Mucosa of gallbladder (tissue), 1 donor: ENCODE results near the gene RAG1. TPM values are rescaled to one million over a fixed set of nuclear protein-coding genes. Genes with fewer than 3 reads are reported as not detected.
A peak's percentile ranks its signal among the peaks of the same experiment; 100 is the strongest.

ENCODE experiments used
- DNase-seq: peaks from one replicate; pipeline ENCODE4 v3.0.0-alpha.2; 2020; ENCODE audit warnings: low spot score
- total RNA-seq: library from RNA; stranded (reverse); gene quantifications from one replicate; pipeline ENCODE4 v1.2.1, GENCODE V29; 2021
- donor health status: DM: no; HTN: no; CAD: no.

Gene RAG1
- total RNA-seq, 1 donor from 2014 or later, result 2.6 TPM

DNA sequence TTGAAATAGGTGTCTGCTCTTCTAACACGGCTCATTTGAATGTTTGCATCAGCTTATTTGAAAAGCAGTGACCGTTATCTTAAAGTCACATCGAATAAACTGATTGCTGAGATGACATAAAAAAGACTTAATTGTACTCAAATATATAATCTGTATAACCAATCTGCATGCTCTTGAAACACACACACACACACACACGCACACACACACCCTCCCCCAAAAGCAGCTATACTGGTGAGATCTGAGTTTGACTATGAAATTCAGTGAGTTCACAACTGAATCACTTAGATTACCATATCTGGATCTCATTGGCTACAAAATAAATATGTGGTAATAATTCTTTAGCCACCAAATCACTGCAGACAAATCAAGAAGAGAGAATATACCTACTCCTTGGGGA lies 22.7 kb downstream of the RAG1 start:
- no peak for DNase-seq

DNA sequence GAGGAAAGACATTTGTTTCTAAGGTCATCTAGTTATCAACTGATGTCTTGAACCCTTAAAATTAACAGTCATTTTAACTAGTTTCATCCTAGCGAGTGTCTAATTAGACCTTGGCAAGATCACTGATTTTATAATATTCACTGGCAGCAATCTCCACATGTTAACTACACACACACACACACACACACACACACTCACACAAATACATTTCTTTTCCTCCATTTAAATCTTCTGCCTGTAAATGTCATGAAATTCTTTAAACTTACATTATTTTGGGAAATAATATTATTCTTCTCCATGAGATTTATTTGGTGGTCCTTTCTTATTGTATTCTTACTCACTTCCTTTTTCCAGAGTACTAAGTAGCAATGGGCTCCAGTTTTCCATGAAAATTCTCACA lies 23.6 kb downstream of the RAG1 start:
- DNase-seq, result no peak

GRCh38 chr11:36594316-36594989 lies 26.6 kb downstream of the RAG1 start, which contains the start of gene IFTAP:
TSS of gene IFTAP (plus strand) at chr11:36594502. CDS start at chr11:36610104, 15,602 bp downstream.
- DNase-seq, result peak; percentile 69

DNA sequence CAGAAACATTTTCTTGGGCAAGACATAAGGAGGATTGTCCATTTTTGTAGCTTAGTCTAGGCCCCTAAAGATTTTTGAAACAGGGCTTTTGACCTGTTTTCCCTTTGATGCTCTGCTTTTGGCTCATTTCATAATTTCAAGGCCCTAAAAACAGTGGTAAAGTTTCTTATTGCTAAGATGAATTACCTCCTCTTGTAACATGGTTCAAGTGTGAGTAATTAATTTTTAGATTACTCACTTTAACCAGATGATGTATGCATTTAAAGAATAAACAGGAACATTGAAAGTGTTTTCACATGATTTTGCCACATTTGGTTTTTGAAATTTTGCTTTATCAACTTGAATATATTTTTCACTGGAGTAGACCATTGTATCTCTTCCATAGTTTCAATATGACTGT lies 29.1 kb downstream of the RAG1 start:
- no peak for DNase-seq

- no peak for DNase-seq
Measured at GRCh38 chr11:36598051-36598450, 30.2 kb downstream of the RAG1 start, which contains the start of gene RAG2. TSS of gene RAG2 (minus strand) at chr11:36598236. CDS start at chr11:36594168, 4,068 bp downstream.

- no peak for DNase-seq
Measured at GRCh38 chr11:36600180-36600579, 32.4 kb downstream of the RAG1 start.

DNA sequence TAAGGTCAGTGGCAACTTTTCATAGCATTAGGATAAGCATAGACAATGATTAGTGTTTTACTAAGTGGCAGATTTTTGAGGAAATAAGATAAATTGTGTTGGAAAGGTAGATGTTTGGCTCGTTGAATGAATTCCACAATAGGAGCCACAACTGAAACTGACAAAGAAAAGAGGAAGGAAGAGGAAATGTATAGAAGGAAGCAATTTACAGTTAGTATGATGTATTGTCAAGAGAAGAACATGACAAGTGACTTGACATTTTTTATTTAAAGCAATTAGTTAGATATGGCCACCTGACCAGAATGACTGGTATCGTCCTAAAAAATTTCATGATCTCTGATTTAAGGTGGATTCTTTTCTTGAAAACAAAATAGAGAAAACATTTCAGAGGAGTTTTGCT lies 33.3 kb downstream of the RAG1 start:
- no peak for DNase-seq

DNA sequence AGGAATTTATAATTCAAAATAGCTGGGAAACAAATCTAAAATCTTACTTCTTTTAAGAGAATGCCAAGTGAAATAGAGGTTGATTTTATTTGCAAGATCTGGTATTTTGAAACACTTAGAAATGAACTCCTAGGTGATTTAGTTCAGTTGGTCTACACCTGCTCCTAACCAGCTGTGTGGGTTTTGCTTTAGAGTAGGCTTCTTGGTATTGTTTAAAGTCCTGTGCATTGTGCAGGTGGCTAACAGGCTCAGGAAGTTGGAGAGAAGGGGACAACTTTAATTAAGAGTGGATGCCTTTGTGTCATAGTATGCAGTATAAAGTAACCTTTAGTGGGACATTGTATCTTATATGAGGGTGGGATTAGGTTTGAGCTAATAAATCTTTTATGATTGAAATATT lies 34.3 kb downstream of the RAG1 start:
- no peak for DNase-seq

GRCh38 chr11:36605221-36606216 lies 37.7 kb downstream of the RAG1 start:
- DNase-seq, result no peak

DNA sequence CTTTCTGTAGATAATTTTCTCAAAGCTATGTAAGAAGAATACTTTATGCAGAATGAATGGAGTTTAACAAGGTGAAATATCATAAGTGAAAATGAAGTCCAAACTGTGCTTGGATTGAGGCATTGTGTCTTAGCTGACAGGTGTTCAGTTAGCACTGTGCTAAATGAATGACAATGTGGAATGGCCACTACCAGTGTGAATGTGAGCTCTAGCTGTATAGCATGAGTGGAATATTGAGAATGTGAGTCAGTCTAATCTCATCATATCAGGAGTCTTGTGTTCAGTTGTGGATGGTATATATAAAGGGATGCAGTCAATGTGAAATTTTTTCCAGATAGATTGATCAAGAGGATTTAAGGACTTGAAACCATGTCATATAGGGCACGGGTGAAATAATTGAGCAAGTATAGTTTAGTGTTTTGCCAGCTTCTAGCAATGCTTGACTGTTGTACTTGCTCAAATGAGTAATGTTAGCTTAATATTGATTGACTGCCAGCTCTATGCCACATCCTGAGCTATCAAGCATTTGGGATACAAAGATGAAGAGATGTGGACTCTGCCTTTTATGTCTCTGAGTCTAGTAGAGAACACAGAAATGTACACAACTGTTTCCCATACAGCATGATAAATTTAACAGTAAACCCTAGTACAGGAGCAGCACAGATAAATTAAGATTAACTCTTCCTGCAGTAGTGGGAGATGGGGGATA lies 40.8 kb downstream of the RAG1 start:
- no peak for DNase-seq

DNA sequence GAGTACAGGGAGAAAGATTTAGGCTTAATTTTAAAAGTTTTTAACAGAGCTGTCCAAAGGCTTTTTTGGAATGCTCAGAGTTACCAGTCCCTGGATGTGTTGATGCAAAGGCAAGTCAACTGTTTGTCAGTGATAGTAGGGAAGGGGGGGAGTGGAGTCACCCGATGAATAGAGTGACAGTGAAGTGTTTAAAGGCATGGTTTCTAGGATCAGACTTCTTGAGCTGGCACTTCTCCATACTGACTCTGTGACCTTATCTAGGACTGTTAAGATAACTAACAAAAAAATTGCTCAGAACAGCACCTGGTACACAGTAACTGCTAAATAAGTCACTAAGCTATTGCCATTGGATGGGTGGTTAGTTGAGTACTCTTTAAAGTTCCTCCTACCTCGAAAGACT lies 41.6 kb downstream of the RAG1 start:
- no peak for DNase-seq

- DNase-seq, result no peak
Measured at GRCh38 chr11:36615826-36616225, 48.0 kb downstream of the RAG1 start.

DNA sequence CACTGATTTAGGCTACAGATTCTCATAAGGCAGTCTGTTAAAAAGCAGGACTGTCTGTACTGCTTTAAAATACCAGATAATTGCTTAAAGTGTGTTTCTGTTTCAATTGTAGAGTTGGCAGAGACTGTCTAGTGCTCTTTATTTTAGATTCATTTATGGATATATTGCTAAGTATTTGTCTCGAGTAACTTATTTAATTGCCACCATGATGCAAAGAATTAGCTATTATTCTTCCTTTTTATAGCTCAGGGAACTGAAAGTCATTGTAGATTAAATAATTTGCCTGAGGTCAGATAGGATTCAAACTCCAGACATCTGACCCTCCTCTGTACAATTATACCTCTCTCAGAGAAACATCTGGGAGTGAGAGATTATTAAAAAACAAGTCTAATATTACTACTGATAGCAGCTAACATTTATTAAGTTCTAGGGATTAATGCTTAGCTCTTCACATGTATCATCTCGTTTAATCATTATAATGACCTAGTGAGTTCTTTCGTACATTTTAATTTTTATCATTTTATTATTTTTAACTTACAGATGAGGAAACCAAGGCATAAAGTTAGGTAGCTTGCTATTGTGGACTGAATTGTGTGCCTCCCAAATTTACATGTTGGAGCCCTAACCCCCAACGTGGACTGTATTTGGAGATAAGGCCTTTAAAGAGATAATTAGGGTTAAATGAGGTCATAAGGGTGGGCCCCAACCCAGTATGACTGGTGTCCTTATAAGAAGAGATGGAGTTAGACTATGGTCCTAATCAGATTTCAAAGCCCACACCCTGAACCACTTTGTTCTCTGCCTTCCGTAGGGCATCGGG lies 49.9 kb downstream of the RAG1 start:
- no peak for DNase-seq

DNA sequence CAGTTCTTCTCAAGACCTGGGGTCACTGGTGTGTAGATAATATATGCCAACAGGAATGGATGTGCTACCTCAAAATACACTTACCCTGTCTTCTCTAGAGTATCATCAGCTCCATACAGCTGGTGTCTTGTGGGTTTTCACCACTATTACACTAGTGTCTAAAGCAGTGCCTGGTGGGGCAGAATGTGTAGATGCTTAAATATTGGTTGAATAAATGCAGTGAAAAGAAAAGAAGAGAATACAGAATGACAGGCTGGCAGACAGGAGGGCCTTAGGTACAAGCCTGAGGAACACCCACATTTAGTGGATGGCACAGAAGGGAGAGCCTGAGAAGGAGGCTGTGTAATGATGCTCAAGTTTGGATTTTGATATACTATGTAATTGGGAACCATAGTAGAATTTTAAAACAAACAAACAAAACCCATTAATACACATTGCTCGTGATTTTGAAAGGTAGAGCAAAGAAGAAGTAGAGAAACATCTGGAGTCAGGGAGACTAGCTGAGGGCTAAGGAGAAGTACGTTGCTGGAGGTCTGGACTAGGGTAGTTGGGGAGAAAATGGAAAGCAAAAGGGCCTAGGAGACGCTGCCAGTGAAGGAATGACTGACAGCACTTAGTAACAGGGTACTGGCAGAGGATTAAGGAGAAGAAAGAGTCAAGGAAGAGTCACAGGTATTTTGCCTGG lies 50.7 kb downstream of the RAG1 start:
- no peak for DNase-seq

DNA sequence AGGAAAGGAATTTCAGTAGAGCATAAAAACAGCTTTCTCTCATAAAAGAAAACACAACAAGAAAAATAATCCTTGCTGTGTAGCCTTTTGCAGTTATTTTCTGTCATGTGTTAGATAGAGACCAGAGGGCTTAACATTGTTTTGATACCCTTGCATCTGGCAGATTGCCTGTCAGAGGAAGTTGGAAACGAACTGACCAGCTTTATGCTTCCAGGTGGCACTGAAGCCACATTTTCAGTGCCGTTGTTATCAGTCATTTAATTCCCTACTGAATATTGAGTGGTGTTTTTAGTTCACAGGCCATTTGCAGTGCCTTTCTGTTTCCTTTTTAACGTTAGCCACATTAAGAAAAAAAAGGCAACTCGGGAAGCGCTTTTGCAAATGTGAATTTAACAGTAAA lies 51.7 kb downstream of the RAG1 start:
- DNase-seq, result no peak

DNA sequence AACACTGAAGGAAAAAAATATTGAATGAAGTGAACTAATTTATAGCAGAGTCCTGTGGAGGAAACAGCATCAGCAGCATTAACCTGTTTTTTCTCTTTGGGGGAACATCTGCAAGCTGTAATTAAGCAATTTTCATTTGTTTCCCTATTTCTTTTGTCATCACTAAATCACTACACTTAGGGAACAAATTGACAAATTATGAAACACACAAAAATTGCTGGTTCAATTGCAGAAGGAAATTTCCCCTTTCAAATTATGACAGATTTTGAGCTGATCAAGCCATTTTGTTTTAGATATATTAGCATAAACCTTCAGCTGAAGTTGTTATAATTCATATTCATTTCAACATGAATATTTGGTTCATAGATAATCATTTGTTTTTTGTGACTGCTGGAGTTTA lies 52.4 kb downstream of the RAG1 start:
- DNase-seq, result no peak

DNA sequence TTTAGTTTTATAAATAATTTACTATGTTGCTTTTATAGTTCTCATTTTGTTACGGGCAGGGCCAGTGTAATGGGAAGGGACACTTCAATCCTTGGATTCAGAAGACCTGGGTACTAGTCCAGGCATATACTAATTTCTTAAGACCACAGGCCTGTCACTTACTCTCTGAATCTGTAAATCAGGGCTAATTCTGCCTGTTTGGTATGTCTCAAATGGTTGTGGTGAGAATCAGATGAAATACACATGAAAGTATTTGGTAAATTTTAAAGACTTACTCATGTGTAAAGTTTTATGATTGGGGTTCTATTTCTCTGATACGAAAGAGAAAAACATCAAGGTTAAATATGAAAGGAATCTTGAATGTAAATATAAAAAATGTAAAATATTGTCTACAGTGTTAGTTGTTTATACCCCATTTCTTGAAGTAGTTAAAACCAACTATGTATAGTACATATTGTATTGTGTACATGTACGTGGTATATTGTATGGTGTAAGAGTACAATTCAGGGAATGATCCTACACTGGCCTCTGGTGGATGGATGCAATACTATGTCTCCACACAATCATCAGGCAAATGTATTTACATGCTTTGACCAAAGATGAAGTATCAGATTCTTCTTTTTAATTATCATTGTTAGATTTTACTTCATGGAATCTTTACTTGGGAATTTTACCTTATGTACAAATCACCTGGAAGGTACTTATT lies 54.8 kb downstream of the RAG1 start:
- no peak for DNase-seq

DNA sequence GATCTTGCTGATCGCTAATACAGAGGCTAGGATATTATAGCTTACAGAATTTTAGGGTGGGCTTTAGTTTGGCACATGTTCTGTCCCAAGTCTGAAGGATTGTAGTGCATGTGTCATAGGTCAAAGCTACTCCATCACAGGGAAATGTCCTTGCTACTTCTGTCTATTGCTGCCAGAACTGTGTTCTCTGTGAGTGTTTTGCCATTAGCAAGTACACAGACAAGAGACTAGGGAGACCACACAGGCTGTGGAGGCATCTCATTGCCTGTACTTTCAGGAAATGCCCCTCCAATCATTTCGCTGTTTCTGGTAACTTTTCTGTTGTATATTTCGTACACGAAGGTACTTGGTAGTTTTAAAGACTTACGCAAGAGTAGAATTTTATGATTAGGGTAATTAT lies 55.7 kb downstream of the RAG1 start:
- no peak for DNase-seq

GRCh38 chr11:36627006-36627405 lies 59.2 kb downstream of the RAG1 start:
- DNase-seq, result no peak

GRCh38 chr11:36627471-36627870 lies 59.7 kb downstream of the RAG1 start:
- DNase-seq, result no peak
